HepG2 (cell line): ENCODE measurements around the gene CDKN2C. TPM values are rescaled to one million over a fixed set of nuclear protein-coding genes. Genes with fewer than 3 reads are reported as not detected.

Experiments used
- ATAC-seq: fragments of 200-7000 bp; cut with Tn5 transposase; 3 replicates; pipeline ENCODE4 v1.9.1; 2020; ENCODE audit warnings: mild to moderate bottlenecking, moderate library complexity
- BruUV-seq: library from RNA; stranded (reverse); fragments of 400-500 nt; replicated peaks from 2 replicates; lab custom pipeline; 2021; lab: Mats Ljungman, UMichigan
- CTCF ChIA-PET: fragments of 300-600 bp; formaldehyde crosslinking; extraction: SDS; loops from one replicate; lab custom pipeline; 2021; ENCODE audit warnings: low total read pairs, inconsistent platforms, low intra/inter-chr PET ratio; lab: Yijun Ruan, JAX
- POLR2A ChIA-PET: fragments of 350-600 bp; sonication (Branson Sonifier 250); formaldehyde crosslinking; loops from one replicate; lab custom pipeline; 2020; ENCODE audit warnings: antibody characterized with exemption, inconsistent platforms; lab: Yijun Ruan, JAX
- DNase-seq: peaks from one replicate; pipeline ENCODE4 v3.0.0-alpha.2; 2015; ENCODE audit warnings: low spot score
- FAIRE-seq: peaks from 3 replicates; lab custom pipeline; 2011; peaks lifted over from hg19 to GRCh38; lab: Jason Lieb, UNC
- H2AFZ ChIP-seq: one replicate; pipeline ENCODE4 v1.6.1; 2011; ENCODE audit warnings: low read length, inconsistent platforms
- H3K27ac ChIP-seq: fragments of 300-600 bp; 3 replicates; pipeline ENCODE4 v1.8.0; 2011; ENCODE audit warnings: mixed run types, mild to moderate bottlenecking, mixed read lengths, low read length, inconsistent platforms; ENCODE audit not compliant: insufficient read depth; ENCODE audit errors: extremely low read length
- H3K27me3 ChIP-seq, 2 experiments: fragments of 200-600 bp in 1 of 2; 2 replicates in 1 of 2; 3 replicates in 1 of 2; pipeline versions ENCODE4 v1.6.0 to v1.8.0; 2011; ENCODE audit warnings: low read length in 2 of 2, mild to moderate bottlenecking in 2 of 2, moderate library complexity in 2 of 2, inconsistent platforms in 1 of 2; ENCODE audit not compliant: insufficient read depth in 2 of 2, control insufficient read depth in 1 of 2
- H3K36me3 ChIP-seq, 2 experiments: fragments of 200-600 bp in 1 of 2; replicated peaks in 1 of 2; 2 replicates in 1 of 2; 3 replicates in 1 of 2; pipeline versions ENCODE4 v1.5.1 to v1.8.0; 2011; ENCODE audit warnings: low read length in 2 of 2, inconsistent platforms in 1 of 2; ENCODE audit not compliant: insufficient read depth in 2 of 2, control insufficient read depth in 1 of 2
- H3K4me1 ChIP-seq: 2 replicates; pipeline ENCODE4 v1.5.1; 2012; ENCODE audit warnings: low read length, inconsistent platforms; ENCODE audit not compliant: insufficient read depth
- H3K4me2 ChIP-seq: 2 replicates; pipeline ENCODE4 v1.6.0; 2011; ENCODE audit warnings: low read depth, low read length, inconsistent platforms
- H3K4me3 ChIP-seq, 3 experiments: fragments of 200-600 bp in 1 of 3; sonication (generic), shearing (Covaris generic) in 1 of 3; replicated peaks in 1 of 3; 2 replicates each; pipeline ENCODE4 v1.5.1; 2011 to 2016; ENCODE audit warnings: low read length in 3 of 3, inconsistent platforms in 2 of 3, low read depth in 2 of 3, mild to moderate bottlenecking in 2 of 3, control low read depth in 1 of 3, mixed read lengths in 1 of 3; ENCODE audit not compliant: insufficient read depth in 1 of 3
- H3K79me2 ChIP-seq: one replicate; pipeline ENCODE4 v1.6.1; 2011; ENCODE audit warnings: low read length, inconsistent platforms; ENCODE audit not compliant: insufficient read depth
- H3K9ac ChIP-seq: 2 replicates; pipeline ENCODE4 v1.6.0; 2011; ENCODE audit warnings: mild to moderate bottlenecking, low read depth, low read length, inconsistent platforms; ENCODE audit not compliant: insufficient read depth
- H3K9me3 ChIP-seq: 2 replicates; pipeline ENCODE4 v1.5.1; 2012; ENCODE audit warnings: mild to moderate bottlenecking, low read length
- H4K20me1 ChIP-seq: 2 replicates; pipeline ENCODE4 v1.6.0; 2011; ENCODE audit warnings: inconsistent platforms, mild to moderate bottlenecking, low read length, moderate library complexity; ENCODE audit not compliant: insufficient read depth
- CHD4 ChIP-seq: fragments of 200-600 bp; sonication (generic); IDR thresholded peaks from 2 replicates; pipeline ENCODE4 v1.7.0; 2017; ENCODE audit warnings: mild to moderate bottlenecking, low read length, borderline replicate concordance
- GLI4 ChIP-seq: sonication (generic); formaldehyde crosslinking; IDR thresholded peaks from 2 replicates; pipeline ENCODE4 v1.5.1; 2020; ENCODE audit warnings: missing genetic modification reagents, mild to moderate bottlenecking, moderate library complexity, borderline replicate concordance
- HNF4G ChIP-seq, 2 experiments: sonication (generic) in 1 of 2; formaldehyde crosslinking in 1 of 2; IDR thresholded peaks; 2 replicates each; pipeline versions ENCODE4 v1.4.0 to v1.6.1; 2011 to 2020; ENCODE audit warnings: borderline replicate concordance in 2 of 2, low read depth in 2 of 2, mild to moderate bottlenecking in 2 of 2, low read length in 1 of 2, missing genetic modification reagents in 1 of 2, moderate library complexity in 1 of 2
- KAT2B ChIP-seq: fragments of 150-350 bp; IDR thresholded peaks from 2 replicates; pipeline ENCODE4 v1.6.1; 2014; ENCODE audit warnings: low read depth, low read length, borderline replicate concordance
- NFAT5 ChIP-seq: sonication (generic); formaldehyde crosslinking; IDR thresholded peaks from 2 replicates; pipeline ENCODE4 v1.4.0; 2020; ENCODE audit warnings: missing genetic modification reagents
- SRSF4 ChIP-seq: fragments of 200-400 bp; formaldehyde crosslinking; IDR thresholded peaks from one replicate; pipeline ENCODE4 v1.6.1; 2018; ENCODE audit warnings: mild to moderate bottlenecking, low read depth, low read length, moderate library complexity; ENCODE audit not compliant: poor library complexity, severe bottlenecking
- TCF12 ChIP-seq, 2 experiments: fragments of 450-650 bp in 1 of 2; sonication (generic) in 1 of 2; formaldehyde crosslinking in 1 of 2; IDR thresholded peaks; 2 replicates each; pipeline versions ENCODE4 v1.6.1 to v1.8.0; 2017 to 2022; ENCODE audit warnings: antibody characterized with exemption in 1 of 2, mild to moderate bottlenecking in 1 of 2, missing genetic modification reagents in 1 of 2, moderate library complexity in 1 of 2
- TOPORS ChIP-seq: sonication (generic); formaldehyde crosslinking; IDR thresholded peaks from 2 replicates; pipeline ENCODE4 v1.8.0; 2023; ENCODE audit warnings: mild to moderate bottlenecking, missing genetic modification reagents
- ZNF207 ChIP-seq: fragments of 450-650 bp; IDR thresholded peaks from 2 replicates; pipeline ENCODE4 v1.6.1; 2016; ENCODE audit warnings: antibody characterized with exemption, borderline replicate concordance
- ZNF230 ChIP-seq: sonication (generic); formaldehyde crosslinking; IDR thresholded peaks from 2 replicates; pipeline ENCODE4 v1.4.0; 2020; ENCODE audit warnings: mild to moderate bottlenecking, missing genetic modification reagents
- ZNF30 ChIP-seq: sonication (generic); formaldehyde crosslinking; IDR thresholded peaks from 2 replicates; pipeline ENCODE4 v1.5.0; 2020; ENCODE audit warnings: mild to moderate bottlenecking, missing genetic modification reagents
- WGBS: methylation state at CpG from one replicate; pipeline ENCODE4 v1.1.6; 2017; ENCODE audit warnings: low lambda C conversion rate; 5-methylcytosine and 5-hydroxymethylcytosine counted together
- in situ Hi-C: cut with HindIII; loops from 2 replicates; pipeline ENCODE4 v1.10.0; 2017; ENCODE audit warnings: low pct_unique_long_range_greater_than_20kb; ENCODE audit not compliant: extremely low pct_ligation_motif_present
- intact Hi-C: fragments of 100-400 bp; cut with micrococcal nuclease; formaldehyde crosslinking; loops from one replicate; pipeline ENCODE4 v1.10.0; 2022; ENCODE audit not compliant: unreplicated experiment
- polyA plus RNA-seq, 8 experiments: library from polyadenylated mRNA; depleted of rRNA in 3 of 8; stranded (reverse) in 7 of 8; unstranded in 1 of 8; fragments of >200 nt; fragmentation: Illumina TruSeq in 4 of 8; extraction: Trizol in 4 of 8; gene quantifications; 2 replicates each; pipeline versions ENCODE4 v1.2.1 to v1.2.3, GENCODE V29; 2011 to 2016; ENCODE audit warnings: low read depth in 4 of 8, missing spikeins in 1 of 8, mixed read lengths in 1 of 8; ENCODE audit not compliant: insufficient read depth in 1 of 8
- total RNA-seq, 5 experiments: library from RNA; depleted of rRNA; stranded (reverse); fragments of >200 nt; fragmentation: Illumina TruSeq; extraction: Trizol; gene quantifications; 2 replicates each; pipeline ENCODE4 v1.2.3, GENCODE V29; 2016; ENCODE audit warnings: low read depth in 1 of 5
- TF ChIP-seq, protein P1 (sequence below): sonication (generic); formaldehyde crosslinking; IDR thresholded peaks from 2 replicates; pipeline ENCODE4 v1.4.0; 2020; ENCODE audit warnings: missing genetic modification reagents

The CDKN2C gene
- total and polyA plus RNA-seq, 2 of the 13 experiments (the other 11 are each of a cell fraction or from before 2014, with no cell fraction given): 7.8 to 13.7 TPM

GRCh38 chr1:50949286-50949982, 20.6 kb upstream of the CDKN2C start:
- WGBS: 91% methylated on average over 9 of the region's 9 CpGs
- no peak for FAIRE-seq
- Histone ChIP-seq H3K27ac (no peak overlapping the region), H3K27me3 (no peaks in the 10 kb centered on the region), H3K36me3 (peaks cover 0 to 4% of the 10 kb centered on the region in 2 experiments; a peak in 1 of 5 replicates), H3K9me3 (no peaks in the 10 kb centered on the region), H3K4me3 (no peak overlapping the region), H3K9ac (no peak overlapping the region), H3K4me1 (peaks cover 12% of the 10 kb centered on the region; the same call in 1 of the 2 replicates), H2AFZ (no peak overlapping the region), H3K79me2 (peaks cover 74% of the 10 kb centered on the region), H4K20me1 (peaks cover 3% of the 10 kb centered on the region; the same call in 1 of the 2 replicates), H3K4me2 (no peak overlapping the region)
- intact Hi-C loops (no loop called here), in situ Hi-C loops (no loop called here)
- BruUV-seq: no TSS peak
- TF ChIP-seq CHD4 (no peak), SRSF4 (no peak), TOPORS (CRISPR knock-in tag) (no peak), ZNF230 (no peak), NFAT5 (CRISPR knock-in tag) (no peak), HNF4G (IDR thresholded peaks at IDR 0.05; ENCODE audit: borderline replicate concordance, low read depth, low read length) (no peak), HNF4G (CRISPR knock-in tag; IDR thresholded peaks at IDR 0.05; ENCODE audit: borderline replicate concordance, low read depth) (no peak), TCF12 (IDR thresholded peaks at IDR 0.05) (no peak), TCF12 (CRISPR knock-in tag; IDR thresholded peaks at IDR 0.05) (no peak), ZNF207 (no peak), KAT2B (no peak), GLI4 (CRISPR knock-in tag) (no peak), ZNF30 (CRISPR knock-in tag) (no peak)
- TF ChIP-seq, protein P1, sequence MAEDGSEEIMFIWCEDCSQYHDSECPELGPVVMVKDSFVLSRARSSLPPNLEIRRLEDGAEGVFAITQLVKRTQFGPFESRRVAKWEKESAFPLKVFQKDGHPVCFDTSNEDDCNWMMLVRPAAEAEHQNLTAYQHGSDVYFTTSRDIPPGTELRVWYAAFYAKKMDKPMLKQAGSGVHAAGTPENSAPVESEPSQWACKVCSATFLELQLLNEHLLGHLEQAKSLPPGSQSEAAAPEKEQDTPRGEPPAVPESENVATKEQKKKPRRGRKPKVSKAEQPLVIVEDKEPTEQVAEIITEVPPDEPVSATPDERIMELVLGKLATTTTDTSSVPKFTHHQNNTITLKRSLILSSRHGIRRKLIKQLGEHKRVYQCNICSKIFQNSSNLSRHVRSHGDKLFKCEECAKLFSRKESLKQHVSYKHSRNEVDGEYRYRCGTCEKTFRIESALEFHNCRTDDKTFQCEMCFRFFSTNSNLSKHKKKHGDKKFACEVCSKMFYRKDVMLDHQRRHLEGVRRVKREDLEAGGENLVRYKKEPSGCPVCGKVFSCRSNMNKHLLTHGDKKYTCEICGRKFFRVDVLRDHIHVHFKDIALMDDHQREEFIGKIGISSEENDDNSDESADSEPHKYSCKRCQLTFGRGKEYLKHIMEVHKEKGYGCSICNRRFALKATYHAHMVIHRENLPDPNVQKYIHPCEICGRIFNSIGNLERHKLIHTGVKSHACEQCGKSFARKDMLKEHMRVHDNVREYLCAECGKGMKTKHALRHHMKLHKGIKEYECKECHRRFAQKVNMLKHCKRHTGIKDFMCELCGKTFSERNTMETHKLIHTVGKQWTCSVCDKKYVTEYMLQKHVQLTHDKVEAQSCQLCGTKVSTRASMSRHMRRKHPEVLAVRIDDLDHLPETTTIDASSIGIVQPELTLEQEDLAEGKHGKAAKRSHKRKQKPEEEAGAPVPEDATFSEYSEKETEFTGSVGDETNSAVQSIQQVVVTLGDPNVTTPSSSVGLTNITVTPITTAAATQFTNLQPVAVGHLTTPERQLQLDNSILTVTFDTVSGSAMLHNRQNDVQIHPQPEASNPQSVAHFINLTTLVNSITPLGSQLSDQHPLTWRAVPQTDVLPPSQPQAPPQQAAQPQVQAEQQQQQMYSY (CRISPR knock-in tag): no peak
- POLR2A ChIA-PET: no interaction called here
- no peak for ATAC-seq
- DNase-seq: no peak
- CTCF ChIA-PET: no interaction called here
